ENCODE data around the gene ANKRD33B.

- TF ChIP-seq GATA2 (IDR thresholded peaks at IDR 0.05; ENCODE audit: low read depth, low read length) (no peak), GATA3 (IDR thresholded peaks at IDR 0.05; ENCODE audit: low read depth, low read length) (no peak)
Measured at GRCh38 chr5:10524376-10525123, 39.3 kb upstream of the ANKRD33B start.
